ENCODE measurements around the gene NPHS1.

DNA sequence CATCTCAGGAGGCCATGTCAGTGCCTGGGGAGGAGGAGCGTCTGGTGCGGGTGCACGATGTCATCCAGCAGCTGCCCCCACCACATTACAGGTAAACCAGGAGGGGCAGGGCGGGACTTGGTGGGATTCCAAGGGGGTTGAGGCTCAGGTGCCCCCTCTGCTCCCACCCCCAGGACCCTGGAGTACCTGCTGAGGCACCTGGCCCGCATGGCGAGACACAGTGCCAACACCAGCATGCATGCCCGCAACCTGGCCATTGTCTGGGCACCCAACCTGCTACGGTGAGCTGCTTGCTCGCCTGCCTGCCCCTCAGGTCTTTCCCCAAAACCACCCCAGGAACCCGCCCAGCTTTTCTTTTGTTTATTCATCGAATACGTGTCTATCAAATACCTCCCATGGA, 69.7 kb downstream of the NPHS1 start:
- TF ChIP-seq, protein P1, sequence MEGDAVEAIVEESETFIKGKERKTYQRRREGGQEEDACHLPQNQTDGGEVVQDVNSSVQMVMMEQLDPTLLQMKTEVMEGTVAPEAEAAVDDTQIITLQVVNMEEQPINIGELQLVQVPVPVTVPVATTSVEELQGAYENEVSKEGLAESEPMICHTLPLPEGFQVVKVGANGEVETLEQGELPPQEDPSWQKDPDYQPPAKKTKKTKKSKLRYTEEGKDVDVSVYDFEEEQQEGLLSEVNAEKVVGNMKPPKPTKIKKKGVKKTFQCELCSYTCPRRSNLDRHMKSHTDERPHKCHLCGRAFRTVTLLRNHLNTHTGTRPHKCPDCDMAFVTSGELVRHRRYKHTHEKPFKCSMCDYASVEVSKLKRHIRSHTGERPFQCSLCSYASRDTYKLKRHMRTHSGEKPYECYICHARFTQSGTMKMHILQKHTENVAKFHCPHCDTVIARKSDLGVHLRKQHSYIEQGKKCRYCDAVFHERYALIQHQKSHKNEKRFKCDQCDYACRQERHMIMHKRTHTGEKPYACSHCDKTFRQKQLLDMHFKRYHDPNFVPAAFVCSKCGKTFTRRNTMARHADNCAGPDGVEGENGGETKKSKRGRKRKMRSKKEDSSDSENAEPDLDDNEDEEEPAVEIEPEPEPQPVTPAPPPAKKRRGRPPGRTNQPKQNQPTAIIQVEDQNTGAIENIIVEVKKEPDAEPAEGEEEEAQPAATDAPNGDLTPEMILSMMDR (IDR thresholded peaks at IDR 0.05; ENCODE audit: low read length), result no peak
- no peak for TF ChIP-seq EZH2 (IDR thresholded peaks at IDR 0.05; ENCODE audit: borderline replicate concordance, low read length)
